H1 (cell line): ENCODE data around the gene MAP3K14. TPM values are rescaled to one million over a fixed set of nuclear protein-coding genes. Genes with fewer than 3 reads are reported as not detected.

Experiments used
- CTCF ChIA-PET: fragments of 300-600 bp; sonication (Branson Sonifier 250); formaldehyde crosslinking; loops from one replicate; lab custom pipeline; 2021; ENCODE audit not compliant: partially characterized antibody; lab: Charles Lee
- POLR2A ChIA-PET: fragments of 300-600 bp; sonication (Branson Sonifier 250); formaldehyde crosslinking; loops from one replicate; lab custom pipeline; 2021; ENCODE audit warnings: inconsistent platforms; ENCODE audit not compliant: partially characterized antibody; lab: Charles Lee
- DNase-seq, 2 experiments: peaks; one replicate each; pipeline versions ENCODE4 v3.0.0 to v3.0.0-alpha.2; 2010 to 2022; ENCODE audit warnings: low spot score in 2 of 2, low read depth in 1 of 2, mixed read lengths in 1 of 2
- FAIRE-seq: peaks from 2 replicates; lab custom pipeline; 2011; peaks lifted over from hg19 to GRCh38; lab: Jason Lieb, UNC
- H2AFZ ChIP-seq: 2 replicates; pipeline ENCODE4 v1.8.1; 2012; ENCODE audit warnings: low read length, inconsistent platforms
- H2AK5ac ChIP-seq: 2 replicates; pipeline ENCODE4 v1.6.1; 2013; ENCODE audit warnings: low read depth, low read length
- H2BK120ac ChIP-seq: replicated peaks from 2 replicates; pipeline ENCODE3; 2013; ENCODE audit warnings: low read depth, low read length, inconsistent platforms
- H2BK12ac ChIP-seq: 2 replicates; pipeline ENCODE4 v1.6.1; 2013; ENCODE audit warnings: low read depth, low read length
- H2BK15ac ChIP-seq: 2 replicates; pipeline ENCODE4 v1.6.1; 2013; ENCODE audit warnings: low read length
- H2BK20ac ChIP-seq: 2 replicates; pipeline ENCODE4 v1.6.1; 2013; ENCODE audit warnings: low read length
- H2BK5ac ChIP-seq: 2 replicates; pipeline ENCODE4 v1.6.1; 2013; ENCODE audit warnings: low read depth, low read length
- H3K14ac ChIP-seq: 2 replicates; pipeline ENCODE4 v1.6.1; 2013; ENCODE audit warnings: inconsistent platforms; ENCODE audit not compliant: insufficient read length
- H3K18ac ChIP-seq: 2 replicates; pipeline ENCODE4 v1.6.1; 2013; ENCODE audit warnings: low read length; ENCODE audit errors: extremely low read depth
- H3K23ac ChIP-seq: 2 replicates; pipeline ENCODE4 v1.6.1; 2013; ENCODE audit warnings: inconsistent platforms; ENCODE audit not compliant: insufficient read length
- H3K23me2 ChIP-seq: 2 replicates; pipeline ENCODE4 v1.6.1; 2013; ENCODE audit warnings: low read depth, low read length
- H3K27ac ChIP-seq: 2 replicates; pipeline ENCODE4 v1.6.1; 2011; ENCODE audit warnings: low read depth, low read length, inconsistent platforms
- H3K27me3 ChIP-seq, 4 experiments: replicated peaks in 1 of 4; 1 replicate in 1 of 4; 2 replicates in 3 of 4; pipeline versions ENCODE4 v1.6.1 to v1.8.1; 2011 to 2013; ENCODE audit warnings: low read length in 3 of 4, mild to moderate bottlenecking in 3 of 4, inconsistent platforms in 2 of 4, mixed read lengths in 2 of 4, moderate library complexity in 1 of 4; ENCODE audit not compliant: control insufficient read depth in 3 of 4, insufficient read depth in 3 of 4; ENCODE audit errors: extremely low read depth in 1 of 4
- H3K36me3 ChIP-seq, 4 experiments: 2 replicates each; pipeline versions ENCODE4 v1.6.1 to v1.8.1; 2011 to 2013; ENCODE audit warnings: mild to moderate bottlenecking in 4 of 4, low read length in 3 of 4, moderate library complexity in 2 of 4, control low read depth in 1 of 4, inconsistent platforms in 1 of 4; ENCODE audit not compliant: insufficient read depth in 4 of 4, control insufficient read depth in 2 of 4
- H3K4ac ChIP-seq: replicated peaks from 2 replicates; pipeline ENCODE3; 2013; ENCODE audit warnings: low read length, low read depth, mixed read lengths, inconsistent platforms; ENCODE audit not compliant: insufficient read length
- H3K4me1 ChIP-seq, 4 experiments: replicated peaks in 1 of 4; 1 replicate in 1 of 4; 2 replicates in 3 of 4; pipeline versions ENCODE4 v1.6.1 to v1.8.1; 2011 to 2013; ENCODE audit warnings: low read length in 3 of 4, inconsistent platforms in 2 of 4, mixed read lengths in 1 of 4; ENCODE audit not compliant: insufficient read depth in 4 of 4, control insufficient read depth in 3 of 4
- H3K4me2 ChIP-seq, 2 experiments: 2 replicates each; pipeline versions ENCODE4 v1.6.1 to v1.8.1; 2011 to 2013; ENCODE audit warnings: low read depth in 2 of 2, low read length in 2 of 2, control low read depth in 1 of 2, inconsistent platforms in 1 of 2, mild to moderate bottlenecking in 1 of 2; ENCODE audit not compliant: insufficient read depth in 1 of 2
- H3K4me3 ChIP-seq, 4 experiments: fragments of 200-600, 300-600 bp in 1 of 4; sonication (generic), shearing (Covaris generic), sonication (Bioruptor Twin) in 1 of 4; 2 replicates each; pipeline versions ENCODE4 v1.5.1 to v1.8.1; 2011 to 2016; ENCODE audit warnings: low read length in 4 of 4, low read depth in 3 of 4, control low read depth in 2 of 4, inconsistent platforms in 2 of 4, mild to moderate bottlenecking in 2 of 4, mixed read lengths in 1 of 4, moderate library complexity in 1 of 4; ENCODE audit not compliant: insufficient read depth in 2 of 4; ENCODE audit errors: extremely low read depth in 1 of 4
- H3K56ac ChIP-seq: replicated peaks from 2 replicates; pipeline ENCODE3; 2013; ENCODE audit warnings: low read depth, mild to moderate bottlenecking, mixed read lengths, low read length, inconsistent platforms; ENCODE audit not compliant: insufficient read length
- H3K79me1 ChIP-seq: 2 replicates; pipeline ENCODE4 v1.6.1; 2013; ENCODE audit warnings: low read depth, low read length, control low read depth
- H3K79me2 ChIP-seq, 2 experiments: 2 replicates each; pipeline versions ENCODE4 v1.6.1 to v1.8.1; 2012 to 2013; ENCODE audit warnings: low read length in 2 of 2, mild to moderate bottlenecking in 2 of 2, inconsistent platforms in 1 of 2; ENCODE audit not compliant: insufficient read depth in 2 of 2, control insufficient read depth in 1 of 2
- H3K9ac ChIP-seq, 4 experiments: replicated peaks in 1 of 4; 1 replicate in 1 of 4; 2 replicates in 3 of 4; pipeline versions ENCODE4 v1.6.1 to v1.8.1; 2011 to 2013; ENCODE audit warnings: low read depth in 3 of 4, low read length in 3 of 4, control low read depth in 2 of 4, mild to moderate bottlenecking in 2 of 4, moderate library complexity in 2 of 4, inconsistent platforms in 1 of 4; ENCODE audit errors: extremely low read depth in 1 of 4
- H3K9me3 ChIP-seq, 2 experiments: 2 replicates each; pipeline versions ENCODE4 v1.6.1 to v1.8.1; 2012 to 2013; ENCODE audit warnings: mild to moderate bottlenecking in 2 of 2, moderate library complexity in 2 of 2, control low read depth in 1 of 2, inconsistent platforms in 1 of 2, low read depth in 1 of 2, low read length in 1 of 2, mixed read lengths in 1 of 2; ENCODE audit not compliant: insufficient read depth in 2 of 2
- H4K20me1 ChIP-seq, 2 experiments: replicated peaks in 1 of 2; 2 replicates each; pipeline versions ENCODE3 to v1.8.1; 2011 to 2013; ENCODE audit warnings: inconsistent platforms in 2 of 2, low read length in 2 of 2, mild to moderate bottlenecking in 1 of 2; ENCODE audit not compliant: insufficient read depth in 2 of 2, control insufficient read depth in 1 of 2
- H4K5ac ChIP-seq: 2 replicates; pipeline ENCODE4 v1.6.1; 2013; ENCODE audit warnings: low read length, low read depth, mixed read lengths, inconsistent platforms; ENCODE audit not compliant: insufficient read length
- H4K8ac ChIP-seq: 2 replicates; pipeline ENCODE4 v1.8.0; 2013; ENCODE audit warnings: mild to moderate bottlenecking, moderate library complexity, low read length, inconsistent platforms; ENCODE audit not compliant: insufficient read depth; ENCODE audit errors: extremely low read depth
- H4K91ac ChIP-seq: replicated peaks from 2 replicates; pipeline ENCODE3; 2013; ENCODE audit warnings: low read length, mixed read lengths, inconsistent platforms; ENCODE audit not compliant: insufficient read length
- CBX5 ChIP-seq: fragments of 300-800, 300-1000 bp; sonication (generic); IDR thresholded peaks from 2 replicates; pipeline ENCODE4 v1.7.1; 2016; ENCODE audit warnings: antibody characterized with exemption, low read length, low read depth
- CTBP2 ChIP-seq: IDR thresholded peaks from 2 replicates; pipeline ENCODE4 v1.7.0; 2011; ENCODE audit warnings: borderline replicate concordance, mild to moderate bottlenecking, moderate library complexity, mixed read lengths, low read length; ENCODE audit not compliant: insufficient read depth, insufficient read length
- CTCF ChIP-seq, 3 experiments: IDR thresholded peaks; 1 replicate in 2 of 3; 2 replicates in 1 of 3; pipeline versions ENCODE4 v1.5.1 to v1.6.1; 2011; ENCODE audit warnings: low read length in 3 of 3, mild to moderate bottlenecking in 3 of 3, inconsistent platforms in 2 of 3, low read depth in 1 of 3, moderate library complexity in 1 of 3; ENCODE audit not compliant: insufficient read depth in 1 of 3; ENCODE audit errors: control extremely low read depth in 1 of 3
- RFX5 ChIP-seq: IDR thresholded peaks from 2 replicates; pipeline ENCODE4 v1.6.1; 2011; ENCODE audit warnings: low read depth, low read length, improper control_type of control experiment, borderline replicate concordance
- SUZ12 ChIP-seq: fragments of 200-600 bp; sonication (generic); IDR thresholded peaks from 2 replicates; pipeline ENCODE4 v1.6.1; 2012; ENCODE audit warnings: mild to moderate bottlenecking, inconsistent platforms, low read length, moderate library complexity, mixed read lengths
- TAF7 ChIP-seq: optimal IDR thresholded peaks from 2 replicates; pipeline ENCODE3; 2011; ENCODE audit warnings: low read depth, mild to moderate bottlenecking, inconsistent platforms, low read length, moderate library complexity, borderline replicate concordance
- YY1 ChIP-seq: IDR thresholded peaks from 2 replicates; pipeline ENCODE4 v1.6.1; 2011; ENCODE audit warnings: low read depth, mild to moderate bottlenecking, low read length
- WGBS, 2 experiments: shearing (Covaris generic) in 1 of 2; methylation state at CpG; one replicate each; pipeline versions ENCODE4 v1.1.6 to v1.1.7; 2013 to 2015; ENCODE audit warnings: low lambda C conversion rate in 2 of 2, mixed read lengths in 2 of 2, inconsistent platforms in 1 of 2, low coverage in 1 of 2, missing lambda C conversion rate in 1 of 2; ENCODE audit not compliant: insufficient replicate concordance in 2 of 2, insufficient coverage in 1 of 2, insufficient read length in 1 of 2; ENCODE audit errors: extremely low coverage in 1 of 2, missing lambda C conversion rate in 1 of 2; 5-methylcytosine and 5-hydroxymethylcytosine counted together
- polyA plus RNA-seq, 7 experiments: library from polyadenylated mRNA; depleted of rRNA in 3 of 7; stranded (reverse) in 5 of 7; unstranded in 2 of 7; fragments of >200 nt in 5 of 7; fragments of 200-250 nt in 2 of 7; gene quantifications; 1 replicate in 5 of 7; 2 replicates in 1 of 7; 4 replicates in 1 of 7; pipeline versions ENCODE4 v1.2.1 to v1.2.3, GENCODE V29; 2011 to 2013; ENCODE audit warnings: missing spikeins in 2 of 7, mixed read lengths in 2 of 7
- total RNA-seq: library from RNA; stranded (reverse); fragmentation: NEBNext Ultra II Directional; extraction: Animal tissue kit (Norgen Biotek cat#: 25700); gene quantifications from 2 replicates; pipeline ENCODE4 v1.2.1, GENCODE V29; 2021

The MAP3K14 gene
- total and polyA plus RNA-seq, 2 of the 8 experiments (the other 6 are each of a cell fraction or from before 2014, with no cell fraction given): 5.2 to 6.1 TPM

- Histone ChIP-seq H2BK12ac (peak overlapping the region; percentile 20; the same call in 1 of the 2 replicates), H3K4me3 (0 out of 8 replicates have a peak overlapping the region, but pooled peaks of 1 of the 4 experiments have one; percentile 12), H2AK5ac (no peak overlapping the region), H2BK20ac (peak overlapping the region; percentile 22; the same call in 1 of the 2 replicates), H2BK5ac (peak overlapping the region; percentile 26; the same call in 1 of the 2 replicates), H3K23ac (no peak overlapping the region), H4K8ac (peak overlapping the region; percentile 41; the same call in 1 of the 2 replicates), H3K23me2 (peaks cover 2% of the 10 kb centered on the region; the same call in 1 of the 2 replicates), H3K18ac (peak overlapping the region; percentile 57; the same call in 1 of the 2 replicates), H3K56ac (no peak overlapping the region), H4K5ac (no peak overlapping the region), H3K9ac (no peak overlapping the region), H3K79me1 (no peaks in the 10 kb centered on the region), H3K27ac (no peak overlapping the region), H3K4ac (no peak overlapping the region), H3K79me2 (no peaks in the 10 kb centered on the region), H3K9me3 (no peaks in the 10 kb centered on the region), H2AFZ (no peak overlapping the region), H2BK120ac (no peak overlapping the region), H2BK15ac (no peak overlapping the region; the same call in none of the 2 replicates), H3K4me1 (peaks cover 3 to 20% (median 10%) of the 10 kb centered on the region in 4 experiments), H3K27me3 (peaks cover 0 to 26% (median 12%) of the 10 kb centered on the region in 4 experiments; a peak in 6 of 7 replicates), H3K14ac (no peak overlapping the region), H4K20me1 (peaks cover 0 to 3% of the 10 kb centered on the region in 2 experiments), H4K91ac (no peak overlapping the region), H3K36me3 (no peaks in the 10 kb centered on the region), H3K4me2 (peak overlapping the region; percentile 7 to 36; a peak in 2 of 4 replicates)
- CTCF ChIA-PET: interaction anchor here (0.6 to 22.1 kb wide), 39 partner anchors 13 to 399 kb away, joined by 3 to 362 read pairs (median 4); partner anchors contain the start of genes ACBD4, FMNL1, HEXIM1 and SPATA32
- POLR2A ChIA-PET: interaction anchor here (0.7 to 2.3 kb wide), 7 partner anchors 10 to 162 kb away, joined by 3 to 10 read pairs (median 4); partner anchors contain the start of gene HEXIM1
- FAIRE-seq (peak; percentile 83), DNase-seq (peak; percentile 80 to 92)
- WGBS, 2 experiments: 47% methylated on average over 20 of the region's 20 CpGs; no CpG with 5 or more reads in 1 of the 2 experiments
- peak; percentile 81 to 95 (median 82) for TF ChIP-seq CTCF (IDR thresholded peaks at IDR 0.05; ENCODE audit: control extremely low read depth in 1 of 3, insufficient read depth in 1 of 3, low read depth in 1 of 3, low read length in 3 of 3)
- peak; percentile 18; the same call in 1 of the 2 replicates for TF ChIP-seq YY1
- no peak for TF ChIP-seq CBX5
- TF ChIP-seq RFX5: no peak
- no peak for TF ChIP-seq SUZ12
- TF ChIP-seq CTBP2: no peak
- no peak for TF ChIP-seq TAF7
Measured at GRCh38 chr17:45235416-45236281, 81.2 kb downstream of the MAP3K14 start.
